ENCODE measurements around the gene RTN1.

RTN1 gene, protein sequence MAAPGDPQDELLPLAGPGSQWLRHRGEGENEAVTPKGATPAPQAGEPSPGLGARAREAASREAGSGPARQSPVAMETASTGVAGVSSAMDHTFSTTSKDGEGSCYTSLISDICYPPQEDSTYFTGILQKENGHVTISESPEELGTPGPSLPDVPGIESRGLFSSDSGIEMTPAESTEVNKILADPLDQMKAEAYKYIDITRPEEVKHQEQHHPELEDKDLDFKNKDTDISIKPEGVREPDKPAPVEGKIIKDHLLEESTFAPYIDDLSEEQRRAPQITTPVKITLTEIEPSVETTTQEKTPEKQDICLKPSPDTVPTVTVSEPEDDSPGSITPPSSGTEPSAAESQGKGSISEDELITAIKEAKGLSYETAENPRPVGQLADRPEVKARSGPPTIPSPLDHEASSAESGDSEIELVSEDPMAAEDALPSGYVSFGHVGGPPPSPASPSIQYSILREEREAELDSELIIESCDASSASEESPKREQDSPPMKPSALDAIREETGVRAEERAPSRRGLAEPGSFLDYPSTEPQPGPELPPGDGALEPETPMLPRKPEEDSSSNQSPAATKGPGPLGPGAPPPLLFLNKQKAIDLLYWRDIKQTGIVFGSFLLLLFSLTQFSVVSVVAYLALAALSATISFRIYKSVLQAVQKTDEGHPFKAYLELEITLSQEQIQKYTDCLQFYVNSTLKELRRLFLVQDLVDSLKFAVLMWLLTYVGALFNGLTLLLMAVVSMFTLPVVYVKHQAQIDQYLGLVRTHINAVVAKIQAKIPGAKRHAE

DNA sequence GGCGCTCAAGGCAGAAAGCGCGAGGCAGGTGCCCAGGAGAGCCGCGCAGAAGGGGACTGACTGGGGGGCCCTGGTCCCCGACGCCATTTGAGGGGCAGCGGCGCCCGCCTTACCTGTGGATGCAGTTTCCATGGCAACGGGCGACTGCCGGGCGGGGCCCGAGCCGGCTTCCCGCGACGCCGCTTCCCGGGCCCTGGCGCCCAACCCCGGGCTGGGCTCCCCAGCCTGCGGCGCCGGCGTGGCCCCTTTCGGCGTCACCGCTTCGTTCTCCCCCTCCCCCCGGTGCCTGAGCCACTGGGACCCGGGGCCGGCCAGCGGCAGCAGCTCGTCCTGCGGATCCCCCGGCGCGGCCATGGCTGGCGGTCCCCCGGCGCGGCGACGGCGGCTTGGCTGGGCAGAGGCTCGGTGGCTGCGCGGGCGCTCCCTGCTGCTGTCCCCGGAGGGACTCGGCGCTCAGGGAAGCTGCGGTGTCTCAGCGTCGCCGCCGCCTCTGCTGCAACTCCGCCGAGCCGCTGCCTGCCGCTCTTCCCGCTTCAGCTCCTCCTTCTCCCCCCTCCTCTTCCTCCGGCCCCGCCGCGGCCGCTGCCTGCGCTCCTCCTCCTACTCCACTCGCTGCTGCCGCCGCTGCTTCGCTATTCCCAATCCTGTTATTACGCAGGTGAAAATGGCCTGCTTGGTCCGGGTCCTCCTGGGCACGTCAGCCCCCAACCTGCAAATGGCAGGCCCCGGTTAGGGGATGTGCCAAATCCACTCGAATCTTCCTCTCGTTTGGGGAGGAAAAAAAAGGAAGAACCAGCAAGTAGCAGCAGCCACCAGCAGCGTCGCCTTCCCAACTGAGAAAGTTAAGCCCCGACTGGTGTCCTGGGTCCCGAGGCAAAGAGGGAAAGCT lies at the start of gene RTN1:
Gene RTN1, minus strand, starts transcription at position 500 of the 889 bp plus-strand sequence. Its CDS starts 146 bp downstream, at position 354.
- peak; percentile 25 for DNase-seq

DNA sequence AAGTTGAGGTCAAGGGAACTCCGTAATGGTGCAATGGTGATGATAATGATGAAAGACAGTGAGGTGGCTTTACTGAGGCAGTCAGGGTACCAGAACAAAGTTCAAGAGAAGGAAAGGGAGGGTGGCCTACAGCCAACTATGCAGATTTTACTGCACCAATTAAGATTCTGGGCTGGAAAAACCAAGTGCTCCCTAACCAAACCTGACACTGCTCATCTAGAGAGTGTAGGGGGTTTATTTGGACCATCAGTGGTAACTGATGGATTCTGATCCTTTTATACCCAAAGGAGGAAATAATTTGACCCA lies 49.8 kb upstream of the RTN1 start:
- DNase-seq, result no peak

DNA sequence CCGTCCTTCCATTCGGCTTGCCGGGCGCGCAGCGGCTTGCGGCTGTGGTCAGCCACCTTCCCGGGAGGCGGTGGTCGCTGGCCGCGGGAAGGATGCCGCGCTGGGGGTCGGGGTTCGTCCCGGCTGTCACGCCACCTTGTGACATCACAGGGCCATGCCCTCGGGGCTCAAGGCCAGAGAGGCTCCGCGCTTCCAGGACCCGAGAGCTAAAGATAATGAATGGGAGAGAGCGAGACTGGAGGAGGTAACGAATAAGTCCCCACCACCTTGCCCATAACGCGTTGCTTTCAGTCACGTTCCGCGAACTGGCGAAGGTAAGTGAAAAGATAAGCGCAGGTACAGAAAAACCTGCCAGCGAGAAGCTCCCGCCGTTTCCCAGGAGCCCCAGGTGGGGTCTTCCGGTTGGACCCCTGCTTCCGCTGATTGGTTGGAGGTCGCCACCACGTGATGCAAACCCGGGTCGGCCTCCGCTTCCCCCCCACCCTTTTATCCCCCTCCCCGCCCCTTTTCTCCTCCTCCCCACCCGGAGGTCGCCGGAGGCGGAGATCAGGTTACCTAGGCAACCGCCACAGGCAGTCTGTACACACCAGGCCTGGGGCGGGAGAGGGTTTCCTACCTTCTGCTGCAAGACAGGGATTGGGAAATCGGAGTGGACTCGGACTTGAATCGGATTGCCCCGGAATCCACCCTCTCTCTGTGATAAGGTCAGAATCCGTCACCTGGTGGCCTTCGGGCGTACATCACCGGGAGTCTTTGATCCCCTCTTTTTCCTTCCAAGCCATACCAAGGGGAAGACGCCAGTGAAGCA lies 49.2 kb upstream of the RTN1 start, which contains the start of gene LRRC9:
Gene LRRC9, plus strand, starts transcription at position 575 of the 808 bp plus-strand sequence.
- no peak for DNase-seq

DNA sequence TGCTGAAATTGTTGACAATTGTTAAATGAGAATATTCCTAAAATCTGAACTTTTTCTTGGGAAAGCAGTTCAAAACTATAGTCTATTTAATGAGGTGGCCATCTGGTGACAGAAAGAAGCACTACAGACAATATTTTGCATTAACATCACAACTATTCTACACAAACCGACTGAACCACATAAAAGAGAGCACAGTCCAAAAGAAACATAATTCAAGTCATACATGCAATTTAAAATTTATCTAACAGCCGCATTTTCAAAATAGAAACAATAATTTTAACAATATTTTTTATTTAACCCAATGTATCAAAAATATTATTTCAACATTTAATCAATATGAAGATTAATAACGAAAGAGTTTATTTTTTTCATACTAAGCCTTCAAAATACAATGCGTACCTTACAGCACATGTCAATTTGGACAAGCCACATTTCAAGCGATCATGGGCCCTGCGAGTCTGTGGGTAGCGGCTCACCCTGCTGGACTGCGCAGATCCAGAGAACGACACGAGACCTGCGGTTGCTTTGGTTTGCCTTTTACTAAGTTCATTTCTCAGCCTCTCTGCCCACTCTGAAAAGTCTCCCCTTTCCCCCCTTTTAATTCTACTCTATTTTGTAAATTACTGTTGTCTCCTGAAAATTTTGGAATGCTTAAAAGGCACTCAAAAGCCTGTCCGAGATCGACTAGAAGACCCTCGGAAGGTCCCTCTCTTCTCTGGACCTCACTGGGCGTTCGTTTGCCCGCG lies 48.4 kb upstream of the RTN1 start:
- no peak for DNase-seq

DNA sequence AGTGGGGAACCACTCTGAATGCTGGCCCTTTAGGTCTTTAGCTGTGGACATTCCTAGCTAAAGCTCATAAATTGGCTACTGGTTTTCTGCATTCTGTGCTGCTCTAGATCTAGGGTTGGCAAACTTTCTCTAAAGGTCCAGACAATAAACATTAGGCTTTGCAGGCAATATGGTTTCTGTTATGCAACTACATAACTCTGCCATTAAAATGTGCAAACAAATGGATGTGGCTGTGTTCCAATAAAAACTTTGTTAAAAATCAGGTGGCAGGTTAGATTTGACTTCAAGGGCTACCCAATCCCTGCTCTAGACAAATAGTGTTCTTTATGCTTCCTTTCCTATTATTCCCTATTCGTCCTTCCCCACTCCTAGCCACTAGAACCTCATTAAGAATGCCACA lies 42.6 kb upstream of the RTN1 start:
- no peak for DNase-seq

DNA sequence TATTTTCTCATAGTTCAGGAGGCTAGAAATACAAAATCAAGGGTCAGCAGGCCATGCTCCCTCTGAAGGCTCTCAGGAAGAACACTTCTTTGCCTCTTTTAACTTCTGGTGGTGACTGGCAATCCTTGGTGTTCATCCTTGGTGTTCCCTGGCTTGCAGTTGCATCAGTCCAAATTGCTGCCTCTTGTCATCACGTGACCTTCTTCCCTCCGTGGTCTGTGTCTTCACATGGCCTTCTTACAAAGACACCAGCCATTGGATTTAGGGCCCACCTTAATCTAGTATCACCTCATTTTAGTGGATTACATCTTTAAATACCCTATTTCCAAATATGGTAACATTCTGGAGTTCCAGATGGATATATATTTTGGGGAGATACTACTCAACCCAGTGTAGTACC lies 41.9 kb upstream of the RTN1 start:
- DNase-seq, result no peak

DNA sequence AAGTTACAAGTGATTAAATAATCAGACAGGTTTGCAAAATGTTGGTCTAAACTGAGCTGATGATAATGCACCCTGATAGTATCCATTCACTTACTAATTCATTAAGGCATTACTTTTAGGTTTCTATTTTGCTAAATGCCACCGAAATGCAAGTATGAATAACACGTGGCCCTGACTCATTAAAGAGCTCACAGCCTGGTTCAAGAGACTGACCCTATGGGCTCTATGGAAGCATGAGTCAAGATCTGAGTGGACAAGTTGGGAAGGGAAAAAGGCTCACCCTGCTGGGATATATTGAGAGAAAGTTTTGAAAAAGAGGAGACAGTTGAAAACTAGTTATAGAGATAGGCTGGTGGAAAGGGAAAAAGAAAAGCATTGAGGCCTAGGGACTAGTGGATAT lies 34.6 kb upstream of the RTN1 start:
- no peak for DNase-seq

DNA sequence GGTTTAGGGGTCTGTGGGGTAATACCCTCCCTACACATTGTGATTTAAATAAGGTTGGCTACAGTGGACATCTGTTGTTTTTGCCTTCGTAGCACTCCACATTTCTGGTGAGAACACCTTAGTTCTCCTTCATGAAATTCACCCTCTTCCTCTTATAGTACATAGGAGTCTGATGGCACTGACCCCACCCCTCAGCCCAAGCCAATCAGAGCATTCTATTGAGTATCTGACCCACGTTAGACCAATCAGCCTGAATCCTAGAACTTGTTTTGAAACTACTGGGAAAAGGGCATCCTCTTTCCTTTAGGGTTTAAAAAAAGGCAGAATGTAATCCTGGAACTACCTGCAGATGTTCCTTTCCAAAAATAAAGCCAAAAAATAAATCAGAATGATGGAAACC lies 33.6 kb upstream of the RTN1 start:
- DNase-seq, result no peak

DNA sequence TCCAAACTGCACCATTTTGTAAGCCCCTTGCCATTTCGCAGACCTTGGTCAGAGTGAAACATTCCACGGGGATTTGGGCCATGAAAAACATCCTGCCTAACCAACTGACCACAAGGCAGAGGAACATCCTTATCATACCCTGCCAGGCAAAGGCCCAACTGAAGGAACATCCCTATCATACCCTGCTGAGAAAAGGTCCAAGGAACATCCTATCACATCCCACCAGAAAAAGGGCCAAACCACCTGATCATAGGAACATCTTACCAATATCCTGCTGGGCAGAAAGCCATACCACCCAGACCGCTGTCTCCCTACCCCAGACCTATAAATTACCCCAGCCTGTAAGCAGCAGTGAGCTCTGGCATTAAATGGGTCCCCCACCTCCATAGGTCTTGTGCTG lies 30.0 kb upstream of the RTN1 start:
- DNase-seq, result no peak

DNA sequence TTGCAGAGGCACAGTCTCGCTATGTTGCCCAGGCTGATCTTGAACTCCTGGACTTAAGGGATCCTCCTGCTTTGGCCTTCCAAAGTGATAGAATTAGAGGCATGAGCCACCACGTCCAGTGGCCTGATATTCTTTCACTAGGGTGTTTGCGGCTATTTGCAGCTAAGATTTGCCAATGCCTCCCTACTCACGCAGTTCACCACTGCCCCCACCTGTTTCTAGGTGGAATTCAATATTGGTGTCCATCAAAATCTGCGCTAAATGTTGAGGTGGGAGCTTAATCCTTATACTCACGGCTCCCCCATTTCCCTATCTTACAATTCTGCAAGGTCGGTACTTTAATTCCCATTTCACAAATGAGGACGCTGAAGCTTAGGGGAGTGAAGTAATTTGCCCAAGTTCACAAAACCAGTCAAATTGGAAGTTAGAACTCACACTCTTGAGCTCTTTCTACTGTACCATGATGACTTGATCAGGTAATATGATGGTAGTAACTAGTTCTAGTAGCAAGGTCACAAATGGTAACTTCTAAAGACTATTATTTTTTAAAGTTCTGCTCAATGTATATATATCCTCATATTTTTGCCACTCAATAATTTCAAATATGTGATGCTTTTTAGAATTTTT lies 27.3 kb upstream of the RTN1 start:
- DNase-seq, result peak; percentile 10

DNA sequence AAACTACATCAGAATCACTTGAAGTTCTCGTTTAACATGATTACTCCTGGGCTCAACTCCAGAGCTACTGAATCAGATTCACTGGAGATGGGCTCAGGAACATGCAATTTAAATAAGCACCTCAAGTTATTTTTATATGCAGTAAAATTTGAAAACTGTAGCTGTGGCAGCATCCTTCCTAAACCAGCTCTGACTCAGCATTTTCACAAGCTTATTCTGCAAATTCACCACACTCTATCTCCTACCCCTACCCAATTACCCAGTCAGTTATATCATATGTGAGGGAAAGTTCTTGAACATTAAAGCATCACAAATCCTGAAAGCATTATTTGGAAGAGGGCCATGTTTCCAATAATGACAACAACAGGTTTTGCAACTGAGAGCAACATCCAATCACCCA lies 25.1 kb upstream of the RTN1 start:
- DNase-seq, result no peak

DNA sequence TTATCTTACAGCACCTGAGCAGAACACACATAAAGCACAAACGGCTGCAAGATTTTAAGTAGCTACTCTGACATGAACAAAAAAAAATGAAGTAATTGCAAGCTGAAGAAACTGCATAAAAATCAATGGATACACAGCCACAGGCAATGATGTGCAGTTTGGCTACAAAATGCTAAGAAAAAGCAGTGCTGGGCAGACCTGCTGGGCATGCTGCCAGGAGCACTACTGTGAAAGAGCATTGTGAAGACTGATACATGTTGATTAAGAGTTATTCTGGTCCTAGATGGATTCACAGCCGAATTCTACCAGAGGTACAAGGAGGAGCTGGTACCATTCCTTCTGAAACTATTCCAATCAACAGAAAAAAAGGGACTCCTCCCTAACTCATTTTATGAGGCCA lies 20.1 kb upstream of the RTN1 start:
- no peak for DNase-seq

DNA sequence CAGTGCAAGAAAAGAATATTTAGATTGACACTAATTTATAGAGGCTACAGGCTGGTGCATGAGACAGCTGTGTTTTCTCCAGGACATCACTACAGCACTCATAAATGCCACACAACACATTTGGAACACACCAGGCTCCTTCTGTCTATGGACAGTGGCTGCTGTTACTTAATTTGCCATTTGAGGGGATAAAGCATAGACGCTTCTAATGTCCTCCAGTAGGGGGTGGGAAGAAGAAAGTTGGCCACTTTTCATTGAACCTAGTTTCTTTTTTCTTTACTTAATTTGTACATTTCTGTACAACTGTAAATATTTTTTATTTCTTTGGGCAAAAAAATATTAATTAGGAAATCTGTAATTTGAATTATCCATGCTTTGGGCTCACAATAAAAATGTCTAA lies 12.4 kb upstream of the RTN1 start:
- DNase-seq, result no peak

DNA sequence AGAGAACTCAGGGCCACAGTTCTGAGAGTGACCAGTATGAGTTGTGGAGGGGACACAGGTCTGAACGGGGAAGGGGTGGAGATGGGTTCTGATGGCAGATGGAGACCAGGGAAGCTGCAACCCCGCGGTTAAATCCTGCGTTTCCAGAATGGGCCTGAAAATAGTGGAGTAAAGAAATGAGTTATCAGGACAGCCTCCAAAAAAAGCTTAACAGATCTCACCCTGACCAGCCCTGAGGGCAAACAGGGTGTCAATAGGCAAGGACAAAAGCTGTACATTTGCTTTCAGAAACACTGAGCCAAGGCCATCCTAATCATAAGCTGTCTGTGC lies 555 bp upstream of the RTN1 start:
- no peak for DNase-seq

DNA sequence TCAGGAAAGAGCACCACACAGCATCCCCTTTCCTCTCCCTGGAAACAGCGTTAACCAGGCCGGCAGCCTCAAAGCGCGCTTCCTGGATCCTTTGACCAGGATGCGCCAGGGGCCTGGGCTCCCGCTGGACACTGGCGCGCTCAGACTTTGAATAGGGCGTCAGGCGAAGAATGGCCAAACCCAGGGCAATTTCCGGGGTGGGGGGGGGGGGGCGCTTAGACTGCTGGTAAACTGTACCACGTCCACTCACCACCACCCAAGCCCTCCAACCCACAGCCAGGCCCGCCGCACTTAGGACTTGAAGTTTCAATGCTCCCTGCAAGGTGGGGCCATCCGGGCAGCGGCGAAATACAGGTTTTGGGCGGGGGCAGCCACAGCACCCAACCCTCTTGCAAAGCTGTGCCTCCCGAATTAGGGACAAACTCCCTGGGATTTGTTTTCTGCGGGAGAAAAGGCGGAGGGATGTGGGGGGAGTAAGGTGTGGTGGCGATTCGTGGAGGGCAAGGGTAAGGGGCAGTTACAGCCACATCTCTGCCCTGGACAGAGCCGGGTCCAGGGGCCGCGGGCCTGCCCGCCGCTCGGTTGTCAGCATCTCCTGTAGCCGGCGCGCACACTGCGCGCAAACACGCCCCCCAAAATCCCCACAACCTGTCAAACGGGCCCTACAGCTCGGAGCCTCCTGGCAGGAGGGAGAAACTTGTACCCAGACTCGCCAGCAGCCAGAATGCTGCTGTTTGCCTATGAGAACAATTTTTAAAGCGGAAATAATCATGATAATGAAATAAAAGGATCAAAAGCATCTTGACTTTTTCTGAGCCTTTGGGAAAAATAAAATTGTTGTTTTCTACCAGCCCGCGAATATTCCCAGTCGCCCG lies 958 bp downstream of the RTN1 start:
- no peak for DNase-seq

DNA sequence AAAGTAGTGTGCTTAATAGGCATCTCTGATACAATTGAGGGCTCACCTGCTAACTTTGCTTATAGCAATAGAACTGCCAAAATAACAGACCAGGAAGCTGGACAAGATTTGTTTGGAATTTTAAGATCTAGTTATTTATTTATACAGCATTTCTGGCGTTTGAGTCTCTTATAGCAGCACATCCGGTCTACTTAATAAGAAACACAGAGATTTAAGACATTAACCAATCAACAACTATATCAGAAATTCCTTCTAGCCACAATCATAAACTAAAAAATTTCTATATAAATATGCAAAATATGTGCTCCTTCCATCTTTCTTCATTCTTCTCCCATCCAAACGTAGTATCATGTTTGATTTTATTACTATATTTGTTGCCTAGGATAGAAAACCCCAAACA lies 2.6 kb downstream of the RTN1 start:
- DNase-seq, result no peak

DNA sequence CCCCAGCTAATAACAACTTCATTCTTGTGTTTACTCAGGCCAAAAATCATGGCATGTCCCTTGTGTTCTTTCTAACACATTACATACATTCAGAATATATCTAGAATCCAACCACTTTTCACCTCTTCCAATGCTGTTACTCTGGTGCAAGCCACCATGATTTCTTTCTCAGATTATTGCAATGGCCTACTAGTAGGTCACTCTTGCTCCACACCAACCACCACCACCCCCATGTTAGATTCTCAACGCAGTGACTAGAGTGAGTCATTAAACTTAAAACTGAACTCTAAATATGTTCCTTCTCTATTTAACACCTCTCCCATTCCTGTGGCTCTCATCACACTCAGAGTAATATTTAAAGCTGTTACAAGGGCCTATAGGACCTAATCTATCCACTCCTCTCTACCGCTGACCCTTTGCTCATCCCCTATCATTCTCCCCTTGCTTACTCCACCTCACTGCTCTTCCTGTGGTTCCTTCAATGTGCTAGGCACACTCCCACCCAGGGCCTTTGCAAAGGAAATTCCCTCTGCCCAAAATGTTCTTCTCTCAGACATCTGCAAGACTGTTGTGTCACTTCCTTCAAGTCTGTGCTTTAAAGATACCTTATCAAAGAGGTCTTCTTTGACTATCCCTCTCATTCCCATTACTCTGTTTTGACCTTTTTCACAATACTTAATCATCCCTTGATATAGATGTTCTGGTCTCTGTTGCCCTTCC lies 6.6 kb downstream of the RTN1 start:
- no peak for DNase-seq

DNA sequence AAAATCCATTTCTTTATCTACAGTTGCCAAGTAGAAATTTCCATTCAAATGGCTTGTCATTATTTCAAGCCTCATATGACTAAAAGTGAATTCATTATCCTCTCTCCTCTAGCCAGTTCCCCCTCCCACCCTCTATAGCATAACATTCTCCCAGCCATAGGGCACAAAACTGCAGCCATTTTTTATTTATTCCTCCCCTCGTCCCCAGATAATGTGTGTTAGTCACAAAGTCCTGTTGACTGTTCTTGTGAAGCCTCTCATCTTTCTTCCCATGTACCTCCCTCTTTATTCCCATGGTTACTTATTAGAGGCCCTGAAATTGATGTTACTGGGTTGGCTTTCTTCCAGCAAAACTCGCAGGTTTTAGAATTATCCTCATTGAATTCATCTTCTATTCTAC lies 13.2 kb downstream of the RTN1 start:
- no peak for DNase-seq

DNA sequence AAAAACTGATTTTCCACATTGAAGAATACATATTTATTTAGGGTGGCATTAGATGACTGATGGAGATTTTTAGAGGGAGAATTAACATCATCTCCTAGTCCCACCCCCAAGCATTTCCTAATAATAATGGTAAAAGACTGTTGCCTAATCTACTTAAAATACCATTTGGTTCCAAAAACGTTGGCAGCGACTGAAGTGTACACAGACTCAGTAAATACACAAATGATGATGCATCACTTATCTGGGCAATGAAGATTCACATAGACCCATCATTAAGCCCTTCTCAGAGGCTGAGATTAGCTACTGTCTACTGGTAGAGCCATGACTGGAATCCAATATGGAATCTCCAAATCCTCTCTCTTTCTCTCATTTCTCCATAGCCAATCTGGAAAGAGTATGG lies 18.2 kb downstream of the RTN1 start:
- DNase-seq, result no peak

DNA sequence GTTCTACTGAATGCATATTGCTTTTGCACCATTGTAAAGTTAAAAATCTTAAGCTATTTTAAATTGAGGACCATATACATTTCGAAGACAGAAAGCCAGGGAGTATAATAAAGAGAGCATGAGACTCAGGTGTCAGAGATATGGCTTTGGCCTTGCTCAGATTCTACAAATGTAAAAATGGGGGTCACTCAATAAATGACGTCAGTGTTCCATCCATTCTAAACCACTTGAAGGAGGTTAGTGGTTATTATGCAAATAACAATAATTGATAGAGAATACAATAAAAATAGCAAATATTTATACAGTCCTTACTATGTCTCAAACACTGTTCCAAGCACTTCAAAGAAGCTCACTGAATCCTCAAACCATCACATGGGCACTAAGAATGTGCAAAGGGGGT lies 20.1 kb downstream of the RTN1 start:
- DNase-seq, result no peak
